A549 (cell line): Measurements from ENCODE around the gene ADPRHL1. TPM values are rescaled to one million over a fixed set of nuclear protein-coding genes. Genes with fewer than 3 reads are reported as not detected.

Experiments used
- ATAC-seq, 2 experiments: fragments of 200-7000 bp in 1 of 2; fragments of >200 bp in 1 of 2; cut with Nextera tagmentation in 1 of 2; cut with Tn5 transposase in 1 of 2; 3 replicates each; pipeline versions ENCODE4 v1.8.0 to v1.9.1; 2018 to 2020; ENCODE audit warnings: mild to moderate bottlenecking in 1 of 2, moderate library complexity in 1 of 2
- CTCF ChIA-PET: fragments of 300-600 bp; sonication (Branson Sonifier 250); formaldehyde crosslinking; extraction: SDS; loops from one replicate; lab custom pipeline; 2021; ENCODE audit warnings: antibody characterized with exemption, inconsistent platforms; lab: Yijun Ruan, JAX
- POLR2A ChIA-PET: fragments of 350-600 bp; formaldehyde crosslinking; extraction: SDS; loops from one replicate; lab custom pipeline; 2021; ENCODE audit warnings: antibody characterized with exemption, inconsistent platforms; lab: Yijun Ruan, JAX
- DNase-seq, 2 experiments: peaks; one replicate each; pipeline versions ENCODE4 v3.0.0 to v3.0.0-alpha.2; 2011 to 2016; ENCODE audit warnings: low read depth in 1 of 2, low spot score in 1 of 2
- FAIRE-seq: peaks from 2 replicates; lab custom pipeline; 2011; peaks lifted over from hg19 to GRCh38; lab: Jason Lieb, UNC
- H3K27ac ChIP-seq, 2 experiments: fragments of >200 bp; sonication (Bioruptor Twin); formaldehyde crosslinking; 3 replicates each; pipeline ENCODE4 v1.5.1; 2016 to 2017
- H3K4me1 ChIP-seq: fragments of >200 bp; sonication (Bioruptor Twin); formaldehyde crosslinking; 3 replicates; pipeline ENCODE4 v1.6.1; 2016
- H3K4me2 ChIP-seq: fragments of >200 bp; sonication (Bioruptor Twin); formaldehyde crosslinking; 3 replicates; pipeline ENCODE4 v1.6.1; 2016
- H3K4me3 ChIP-seq: fragments of >200 bp; sonication (Bioruptor Twin); formaldehyde crosslinking; 3 replicates; pipeline ENCODE4 v1.5.1; 2016
- H3K9me3 ChIP-seq: fragments of >200 bp; sonication (Bioruptor Twin); formaldehyde crosslinking; 3 replicates; pipeline ENCODE4 v1.6.1; 2016
- BCL3 ChIP-seq: fragments of >200 bp; sonication (Bioruptor Twin); formaldehyde crosslinking; IDR thresholded peaks from 3 replicates; pipeline ENCODE4 v1.6.1; 2016
- CEBPB ChIP-seq, 2 experiments: fragments of >200 bp in 1 of 2; sonication (Bioruptor Twin) in 1 of 2; formaldehyde crosslinking in 1 of 2; IDR thresholded peaks; 2 replicates each; pipeline ENCODE4 v1.6.1; 2012 to 2016
- CHD4 ChIP-seq: fragments of 200-600 bp; sonication (generic); IDR thresholded peaks from 2 replicates; pipeline ENCODE4 v1.6.1; 2016; ENCODE audit warnings: antibody characterized with exemption, mild to moderate bottlenecking, borderline replicate concordance
- EHMT2 ChIP-seq: fragments of 200-600 bp; sonication (generic); IDR thresholded peaks from 2 replicates; pipeline ENCODE4 v1.6.1; 2016; ENCODE audit warnings: antibody characterized with exemption, low read depth, mild to moderate bottlenecking, moderate library complexity
- ESRRA ChIP-seq: fragments of 150-350 bp; IDR thresholded peaks from 2 replicates; pipeline ENCODE4 v1.6.1; 2014; ENCODE audit warnings: mild to moderate bottlenecking, low read length, borderline replicate concordance
- FOSL2 ChIP-seq, 2 experiments: fragments of 450-650 bp in 1 of 2; fragments of >200 bp in 1 of 2; sonication (Bioruptor Twin) in 1 of 2; formaldehyde crosslinking; IDR thresholded peaks; 2 replicates each; pipeline versions ENCODE4 v1.5.0 to v1.6.1; 2016 to 2020; ENCODE audit warnings: mild to moderate bottlenecking in 1 of 2, moderate library complexity in 1 of 2
- HDAC2 ChIP-seq: fragments of 200-600 bp; sonication (generic); IDR thresholded peaks from 2 replicates; pipeline ENCODE4 v1.6.1; 2016
- HES2 ChIP-seq: fragments of >200 bp; sonication (Bioruptor Twin); formaldehyde crosslinking; IDR thresholded peaks from 2 replicates; pipeline ENCODE4 v1.6.1; 2016
- HOXA7 ChIP-seq: fragments of 250-450 bp; sonication (Bioruptor Pico); IDR thresholded peaks from 2 replicates; pipeline ENCODE4 v1.5.0; 2020; ENCODE audit warnings: mild to moderate bottlenecking, moderate library complexity
- MAZ ChIP-seq: fragments of 150-350 bp; IDR thresholded peaks from 2 replicates; pipeline ENCODE4 v1.6.1; 2014; ENCODE audit warnings: antibody characterized with exemption, low read depth, low read length, borderline replicate concordance
- PHF8 ChIP-seq: fragments of 200-600 bp; sonication (generic); IDR thresholded peaks from 2 replicates; pipeline ENCODE4 v1.6.1; 2016; ENCODE audit warnings: low read depth, mild to moderate bottlenecking, antibody characterized with exemption, moderate library complexity, borderline replicate concordance
- POLR2A ChIP-seq: IDR thresholded peaks from 2 replicates; pipeline ENCODE4 v1.6.1; 2012; ENCODE audit warnings: mild to moderate bottlenecking, low read length
- RARB ChIP-seq: fragments of 250-450 bp; sonication (Bioruptor Pico); IDR thresholded peaks from 2 replicates; pipeline ENCODE4 v1.8.0; 2021; ENCODE audit warnings: mild to moderate bottlenecking, moderate library complexity
- REST ChIP-seq: fragments of 200-600 bp; sonication (generic); IDR thresholded peaks from 2 replicates; pipeline ENCODE4 v1.6.1; 2016; ENCODE audit warnings: antibody characterized with exemption, mild to moderate bottlenecking, moderate library complexity
- ZC3H11A ChIP-seq: fragments of 450-650 bp; IDR thresholded peaks from 2 replicates; pipeline ENCODE4 v1.6.1; 2014; ENCODE audit warnings: antibody characterized with exemption, mild to moderate bottlenecking
- WGBS: methylation state at CpG from one replicate; pipeline ENCODE4 v1.1.6; 2017; ENCODE audit errors: missing lambda C conversion rate; 5-methylcytosine and 5-hydroxymethylcytosine counted together
- polyA plus RNA-seq, 4 experiments: library from polyadenylated mRNA; depleted of rRNA in 3 of 4; stranded (reverse); fragments of >200 nt; fragmentation: RNase III in 1 of 4; extraction: RNeasy Plus Mini Kit Qiagen cat#74134 plus additional on column Dnase treatment in 1 of 4; gene quantifications; 2 replicates in 3 of 4; 3 replicates in 1 of 4; pipeline ENCODE4 v1.2.3, GENCODE V29; 2011 to 2017
- TF ChIP-seq, protein P1 (sequence below): fragments of 150-350 bp; IDR thresholded peaks from 2 replicates; pipeline ENCODE4 v1.6.1; 2014; ENCODE audit warnings: low read depth, mild to moderate bottlenecking, low read length
- TF ChIP-seq, protein P2 (sequence below): fragments of 450-650 bp; IDR thresholded peaks from 2 replicates; pipeline ENCODE4 v1.6.1; 2014; ENCODE audit warnings: antibody characterized with exemption
- TF ChIP-seq, protein P3 (sequence below): fragments of >200 bp; sonication (Bioruptor Twin); formaldehyde crosslinking; IDR thresholded peaks from 3 replicates; pipeline ENCODE4 v1.5.1; 2016

Gene ADPRHL1
- polyA plus RNA-seq, 2 of the 4 experiments (the other 2 are of a cell fraction): 11.0 to 11.4 TPM

GRCh38 chr13:113353254-113353653 is 100.0 kb downstream of the ADPRHL1 start:
- WGBS: 84% methylated on average over 12 of the region's 12 CpGs
- H3K27ac ChIP-seq: no peak overlapping the region
- no peak overlapping the region for H3K4me3 ChIP-seq
- no peaks in the 10 kb centered on the region for H3K4me1 ChIP-seq
- DNase-seq (no peak), FAIRE-seq (no peak), ATAC-seq (no peak)
- no peaks in the 10 kb centered on the region for H3K9me3 ChIP-seq
- no peak overlapping the region for H3K4me2 ChIP-seq
- CTCF ChIA-PET: interaction anchor here (1.0 kb wide), 1 partner anchor 40 kb away, joined by 3 read pairs; no protein-coding TSS in a partner anchor
- TF ChIP-seq, protein P1, sequence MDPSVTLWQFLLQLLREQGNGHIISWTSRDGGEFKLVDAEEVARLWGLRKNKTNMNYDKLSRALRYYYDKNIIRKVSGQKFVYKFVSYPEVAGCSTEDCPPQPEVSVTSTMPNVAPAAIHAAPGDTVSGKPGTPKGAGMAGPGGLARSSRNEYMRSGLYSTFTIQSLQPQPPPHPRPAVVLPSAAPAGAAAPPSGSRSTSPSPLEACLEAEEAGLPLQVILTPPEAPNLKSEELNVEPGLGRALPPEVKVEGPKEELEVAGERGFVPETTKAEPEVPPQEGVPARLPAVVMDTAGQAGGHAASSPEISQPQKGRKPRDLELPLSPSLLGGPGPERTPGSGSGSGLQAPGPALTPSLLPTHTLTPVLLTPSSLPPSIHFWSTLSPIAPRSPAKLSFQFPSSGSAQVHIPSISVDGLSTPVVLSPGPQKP: no peak
- TF ChIP-seq EHMT2 (no peak), HOXA7 (CRISPR knock-in tag) (no peak), RARB (no peak), PHF8 (no peak), ZC3H11A (no peak), BCL3 (no peak), POLR2A (no peak), CEBPB (IDR thresholded peaks at IDR 0.05) (no peak), ESRRA (no peak), CHD4 (no peak), HDAC2 (no peak), REST (no peak), FOSL2 (IDR thresholded peaks at IDR 0.05) (no peak), FOSL2 (CRISPR knock-in tag; IDR thresholded peaks at IDR 0.05) (no peak), HES2 (no peak)
- TF ChIP-seq, protein P2, sequence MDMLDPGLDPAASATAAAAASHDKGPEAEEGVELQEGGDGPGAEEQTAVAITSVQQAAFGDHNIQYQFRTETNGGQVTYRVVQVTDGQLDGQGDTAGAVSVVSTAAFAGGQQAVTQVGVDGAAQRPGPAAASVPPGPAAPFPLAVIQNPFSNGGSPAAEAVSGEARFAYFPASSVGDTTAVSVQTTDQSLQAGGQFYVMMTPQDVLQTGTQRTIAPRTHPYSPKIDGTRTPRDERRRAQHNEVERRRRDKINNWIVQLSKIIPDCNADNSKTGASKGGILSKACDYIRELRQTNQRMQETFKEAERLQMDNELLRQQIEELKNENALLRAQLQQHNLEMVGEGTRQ: no peak
- TF ChIP-seq, all 56 proteins: peak for 0
- POLR2A ChIA-PET: no interaction called here

GRCh38 chr13:113351514-113352026 is 101.7 kb downstream of the ADPRHL1 start:
- ChIA-PET POLR2A (no interaction called here), CTCF (interaction anchor here (0.6 to 1.1 kb wide), 3 partner anchors 10 to 46 kb away, joined by 3 read pairs; no protein-coding TSS in a partner anchor)
- WGBS: 86% methylated on average over 10 of the region's 17 CpGs
- Histone ChIP-seq H3K4me1 (no peaks in the 10 kb centered on the region), H3K4me2 (no peak overlapping the region), H3K27ac (no peak overlapping the region)
- no peak for FAIRE-seq
- DNase-seq: no peak
- TF ChIP-seq MAZ (no peak), POLR2A (no peak), RARB (no peak)
- TF ChIP-seq, protein P3, sequence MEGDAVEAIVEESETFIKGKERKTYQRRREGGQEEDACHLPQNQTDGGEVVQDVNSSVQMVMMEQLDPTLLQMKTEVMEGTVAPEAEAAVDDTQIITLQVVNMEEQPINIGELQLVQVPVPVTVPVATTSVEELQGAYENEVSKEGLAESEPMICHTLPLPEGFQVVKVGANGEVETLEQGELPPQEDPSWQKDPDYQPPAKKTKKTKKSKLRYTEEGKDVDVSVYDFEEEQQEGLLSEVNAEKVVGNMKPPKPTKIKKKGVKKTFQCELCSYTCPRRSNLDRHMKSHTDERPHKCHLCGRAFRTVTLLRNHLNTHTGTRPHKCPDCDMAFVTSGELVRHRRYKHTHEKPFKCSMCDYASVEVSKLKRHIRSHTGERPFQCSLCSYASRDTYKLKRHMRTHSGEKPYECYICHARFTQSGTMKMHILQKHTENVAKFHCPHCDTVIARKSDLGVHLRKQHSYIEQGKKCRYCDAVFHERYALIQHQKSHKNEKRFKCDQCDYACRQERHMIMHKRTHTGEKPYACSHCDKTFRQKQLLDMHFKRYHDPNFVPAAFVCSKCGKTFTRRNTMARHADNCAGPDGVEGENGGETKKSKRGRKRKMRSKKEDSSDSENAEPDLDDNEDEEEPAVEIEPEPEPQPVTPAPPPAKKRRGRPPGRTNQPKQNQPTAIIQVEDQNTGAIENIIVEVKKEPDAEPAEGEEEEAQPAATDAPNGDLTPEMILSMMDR: no peak
- TF ChIP-seq, all 56 proteins: peak for 0
- ATAC-seq: no peak; a peak in 1 of 6 replicates
- H3K4me3 ChIP-seq: no peak overlapping the region
- 0 out of 3 replicates have a peak, but pooled peaks cover 3% of the 10 kb centered on the region for H3K9me3 ChIP-seq
